GM10248 (cell line): Measurements from ENCODE around the gene MICU1.
A peak's percentile ranks its signal among the peaks of the same experiment; 100 is the strongest.

Source experiments
- CTCF ChIA-PET: fragments of 300-600 bp; sonication (Branson Sonifier 250); formaldehyde crosslinking; extraction: SDS; loops from one replicate; lab custom pipeline; 2021; ENCODE audit warnings: antibody characterized with exemption; lab: Yijun Ruan, JAX
- POLR2A ChIA-PET: fragments of 350-650 bp; sonication (Branson Sonifier 250); formaldehyde crosslinking; extraction: SDS; loops from one replicate; lab custom pipeline; 2020; ENCODE audit warnings: antibody characterized with exemption; lab: Yijun Ruan, JAX
- DNase-seq: peaks from one replicate; pipeline ENCODE4 v3.0.0; 2012; ENCODE audit errors: extremely low spot score
- CTCF ChIP-seq: IDR thresholded peaks from 2 replicates; pipeline ENCODE4 v1.5.1; 2012; ENCODE audit warnings: mild to moderate bottlenecking, low read depth; ENCODE audit errors: extremely low read depth, missing control alignments, control extremely low read depth

Gene MICU1

GRCh38 chr10:72364239-72364777 is 261.6 kb downstream of the MICU1 start:
- ChIA-PET CTCF (interaction anchor here (0.6 to 7.4 kb wide), 29 partner anchors 11 to 699 kb away, joined by 3 to 103 read pairs (median 3); partner anchors contain the start of genes ASCC1 and DNAJB12), POLR2A (interaction anchor here (0.5 to 1.0 kb wide), 2 partner anchors 705 to 731 kb away, joined by 3 read pairs; no protein-coding TSS in a partner anchor)
- DNase-seq, result peak; percentile 87
- peak; percentile 93 for TF ChIP-seq CTCF

GRCh38 chr10:72356987-72357386 is 268.9 kb downstream of the MICU1 start:
- no peak for DNase-seq
- no peak for TF ChIP-seq CTCF
- ChIA-PET CTCF (no interaction called here), POLR2A (no interaction called here)

- TF ChIP-seq CTCF, result no peak
- no peak for DNase-seq
- ChIA-PET CTCF (interaction anchor here (6.2 kb wide), 1 partner anchor 8 kb away, joined by 36 read pairs; no protein-coding TSS in a partner anchor), POLR2A (no interaction called here)
These were observed 269.8 kb downstream of the MICU1 start for GRCh38 chr10:72356115-72356514.

- TF ChIP-seq CTCF, result no peak
- ChIA-PET CTCF (interaction anchor here (0.8 to 6.2 kb wide), 5 partner anchors 9 to 307 kb away, joined by 3 to 36 read pairs (median 4); no protein-coding TSS in a partner anchor), POLR2A (interaction anchor here (0.6 to 1.1 kb wide), 2 partner anchors 301 to 740 kb away, joined by 3 to 8 read pairs; no protein-coding TSS in a partner anchor)
- DNase-seq, result no peak
These were observed 270.7 kb downstream of the MICU1 start for GRCh38 chr10:72355214-72355555.

- no peak for TF ChIP-seq CTCF
- DNase-seq, result peak; percentile 94
- CTCF ChIA-PET, result interaction anchor here (0.8 to 6.2 kb wide), 5 partner anchors 10 to 306 kb away, joined by 3 to 36 read pairs (median 4); no protein-coding TSS in a partner anchor
- POLR2A ChIA-PET, result interaction anchor here (0.6 to 1.1 kb wide), 2 partner anchors 301 to 741 kb away, joined by 3 to 8 read pairs; no protein-coding TSS in a partner anchor
These were observed 271.3 kb downstream of the MICU1 start, which contains the start of gene DNAJB12 for GRCh38 chr10:72354356-72355213. TSS of gene DNAJB12 (minus strand) at chr10:72354919. CDS start at chr10:72354897, 22 bp downstream.

- DNase-seq, result no peak
- CTCF ChIA-PET, result interaction anchor here (1.7 to 10.0 kb wide), 3 partner anchors 11 to 17 kb away, joined by 4 to 78 read pairs (median 36); no protein-coding TSS in a partner anchor
- POLR2A ChIA-PET, result no interaction called here
- no peak for TF ChIP-seq CTCF
These were observed 271.9 kb downstream of the MICU1 start for GRCh38 chr10:72353965-72354355.
